Kidney epithelial cell (primary cell): Measurements from ENCODE around the gene TWF1. TPM values are rescaled to one million over a fixed set of nuclear protein-coding genes. Genes with fewer than 3 reads are reported as not detected.
"Not testable (repeated sequence)": the region's sequence is repeated elsewhere in the genome, so short reads cannot be mapped to it uniquely, and the experiment has no call there.

Source experiments
- DNase-seq: peaks from one replicate; pipeline ENCODE4 v3.0.0-alpha.2; 2010; ENCODE audit warnings: low read depth
- H3K27me3 ChIP-seq: 2 replicates; pipeline ENCODE4 v1.6.0; 2011; ENCODE audit warnings: low read length; ENCODE audit not compliant: control insufficient read depth, insufficient read depth
- H3K36me3 ChIP-seq: 2 replicates; pipeline ENCODE4 v1.5.1; 2011; ENCODE audit warnings: low read length; ENCODE audit not compliant: control insufficient read depth, insufficient read depth
- H3K4me3 ChIP-seq: 2 replicates; pipeline ENCODE4 v1.5.1; 2011; ENCODE audit warnings: low read depth, mild to moderate bottlenecking, control low read depth, low read length
- CTCF ChIP-seq: IDR thresholded peaks from 2 replicates; pipeline ENCODE4 v1.5.1; 2011; ENCODE audit warnings: mild to moderate bottlenecking, moderate library complexity, low read length, control low read depth, inconsistent platforms; ENCODE audit not compliant: insufficient read depth, poor library complexity, severe bottlenecking
- total RNA-seq: library from RNA; depleted of rRNA; stranded (reverse); fragments of >200 nt; gene quantifications from 2 replicates; pipeline ENCODE4 v1.2.3, GENCODE V29; 2015

The TWF1 gene
- total RNA-seq, 1 donor from 2014 or later = 137 TPM

- no peaks in the 10 kb centered on the region for H3K36me3 ChIP-seq
- H3K27me3 ChIP-seq = no peaks in the 10 kb centered on the region
- peak overlapping the region; percentile 62 for H3K4me3 ChIP-seq
- TF ChIP-seq CTCF = no peak
- DNase-seq = peak; percentile 9
Measured at GRCh38 chr12:43758247-43758727, 47.8 kb downstream of the TWF1 start.

GRCh38 chr12:43754015-43754414 is 52.1 kb downstream of the TWF1 start:
- H3K4me3 ChIP-seq = no peak overlapping the region
- no peak for TF ChIP-seq CTCF

GRCh38 chr12:43751360-43751759 is 54.8 kb downstream of the TWF1 start:
- H3K36me3 ChIP-seq, DNase-seq: not testable (repeated sequence)

More at GRCh38 chr12:43754015-43754414, 52.1 kb downstream of the TWF1 start:
- Histone ChIP-seq H3K27me3 (no peaks in the 10 kb centered on the region), H3K36me3 (no peaks in the 10 kb centered on the region)
- no peak for DNase-seq

GRCh38 chr12:43750814-43751213 is 55.3 kb downstream of the TWF1 start:
- Histone ChIP-seq H3K4me3 (no peak overlapping the region), H3K36me3 (no peaks in the 10 kb centered on the region), H3K27me3 (no peaks in the 10 kb centered on the region)
- TF ChIP-seq CTCF = no peak
- no peak for DNase-seq

More at GRCh38 chr12:43751360-43751759, 54.8 kb downstream of the TWF1 start:
- not testable (repeated sequence) for H3K4me3 ChIP-seq, H3K27me3 ChIP-seq

- no peak for DNase-seq
- H3K4me3 ChIP-seq = no peak overlapping the region
- no peaks in the 10 kb centered on the region for H3K27me3 ChIP-seq
- TF ChIP-seq CTCF = no peak
- H3K36me3 ChIP-seq = no peaks in the 10 kb centered on the region
Measured at GRCh38 chr12:43749016-43749415, 57.1 kb downstream of the TWF1 start.

GRCh38 chr12:43744826-43745225 is 61.3 kb downstream of the TWF1 start:
- H3K27me3 ChIP-seq = no peaks in the 10 kb centered on the region
- no peak for TF ChIP-seq CTCF
- H3K4me3 ChIP-seq = no peak overlapping the region
- no peaks in the 10 kb centered on the region for H3K36me3 ChIP-seq
- no peak for DNase-seq

Other genes with a start within 250 kb of the TWF1 start
- 8.7 and 14.9 TPM in 2 replicates for gene PUS7L, start 47.5 kb downstream of the TWF1 start, total RNA-seq
- 17.7 and 19.4 TPM in 2 replicates for gene IRAK4, start 47.4 kb downstream of the TWF1 start, total RNA-seq
- gene TMEM117, start 29.8 kb upstream of the TWF1 start, total RNA-seq = 3.5 and 12.4 TPM in 2 replicates